ENCODE measurements around the gene ZNF529. TPM values are rescaled to one million over a fixed set of nuclear protein-coding genes. Genes with fewer than 3 reads are reported as not detected.

Gene ZNF529
- total RNA-seq, 1 donor from 2014 or later: 10.6 TPM

DNA sequence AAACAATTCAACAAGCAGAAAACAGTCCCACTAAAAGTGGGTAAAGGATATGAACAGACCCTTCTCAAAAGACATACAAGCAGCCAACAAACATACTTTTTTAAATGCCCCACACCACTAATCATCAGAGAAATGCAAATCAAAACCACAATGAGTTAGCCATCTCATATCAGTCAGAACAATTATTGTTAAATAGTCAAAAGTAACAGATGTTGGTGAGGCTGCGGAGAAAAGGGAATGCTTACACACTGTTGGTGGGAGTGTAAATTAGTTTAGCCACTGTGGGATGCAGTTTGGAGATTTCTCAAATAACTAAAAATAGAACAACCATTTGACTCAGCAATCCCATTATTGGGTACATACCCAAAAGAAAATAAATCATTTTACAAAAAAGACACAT is 8.7 kb downstream of the ZNF529 start:
- intact Hi-C loops (cut with DNase I): no loop called here
- H3K27ac ChIP-seq: no peak overlapping the region
- peaks cover 17% of the 10 kb centered on the region for H3K36me3 ChIP-seq
- no peak for ATAC-seq
- no peak overlapping the region for H3K4me3 ChIP-seq
- no peaks in the 10 kb centered on the region for H3K4me1 ChIP-seq
- no peak for DNase-seq
- H3K27me3 ChIP-seq (ENCODE audit: low read depth): no peaks in the 10 kb centered on the region
- TF ChIP-seq, protein P1, sequence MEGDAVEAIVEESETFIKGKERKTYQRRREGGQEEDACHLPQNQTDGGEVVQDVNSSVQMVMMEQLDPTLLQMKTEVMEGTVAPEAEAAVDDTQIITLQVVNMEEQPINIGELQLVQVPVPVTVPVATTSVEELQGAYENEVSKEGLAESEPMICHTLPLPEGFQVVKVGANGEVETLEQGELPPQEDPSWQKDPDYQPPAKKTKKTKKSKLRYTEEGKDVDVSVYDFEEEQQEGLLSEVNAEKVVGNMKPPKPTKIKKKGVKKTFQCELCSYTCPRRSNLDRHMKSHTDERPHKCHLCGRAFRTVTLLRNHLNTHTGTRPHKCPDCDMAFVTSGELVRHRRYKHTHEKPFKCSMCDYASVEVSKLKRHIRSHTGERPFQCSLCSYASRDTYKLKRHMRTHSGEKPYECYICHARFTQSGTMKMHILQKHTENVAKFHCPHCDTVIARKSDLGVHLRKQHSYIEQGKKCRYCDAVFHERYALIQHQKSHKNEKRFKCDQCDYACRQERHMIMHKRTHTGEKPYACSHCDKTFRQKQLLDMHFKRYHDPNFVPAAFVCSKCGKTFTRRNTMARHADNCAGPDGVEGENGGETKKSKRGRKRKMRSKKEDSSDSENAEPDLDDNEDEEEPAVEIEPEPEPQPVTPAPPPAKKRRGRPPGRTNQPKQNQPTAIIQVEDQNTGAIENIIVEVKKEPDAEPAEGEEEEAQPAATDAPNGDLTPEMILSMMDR (IDR thresholded peaks at IDR 0.05): no peak
- H3K9me3 ChIP-seq: peaks cover 99% of the 10 kb centered on the region

DNA sequence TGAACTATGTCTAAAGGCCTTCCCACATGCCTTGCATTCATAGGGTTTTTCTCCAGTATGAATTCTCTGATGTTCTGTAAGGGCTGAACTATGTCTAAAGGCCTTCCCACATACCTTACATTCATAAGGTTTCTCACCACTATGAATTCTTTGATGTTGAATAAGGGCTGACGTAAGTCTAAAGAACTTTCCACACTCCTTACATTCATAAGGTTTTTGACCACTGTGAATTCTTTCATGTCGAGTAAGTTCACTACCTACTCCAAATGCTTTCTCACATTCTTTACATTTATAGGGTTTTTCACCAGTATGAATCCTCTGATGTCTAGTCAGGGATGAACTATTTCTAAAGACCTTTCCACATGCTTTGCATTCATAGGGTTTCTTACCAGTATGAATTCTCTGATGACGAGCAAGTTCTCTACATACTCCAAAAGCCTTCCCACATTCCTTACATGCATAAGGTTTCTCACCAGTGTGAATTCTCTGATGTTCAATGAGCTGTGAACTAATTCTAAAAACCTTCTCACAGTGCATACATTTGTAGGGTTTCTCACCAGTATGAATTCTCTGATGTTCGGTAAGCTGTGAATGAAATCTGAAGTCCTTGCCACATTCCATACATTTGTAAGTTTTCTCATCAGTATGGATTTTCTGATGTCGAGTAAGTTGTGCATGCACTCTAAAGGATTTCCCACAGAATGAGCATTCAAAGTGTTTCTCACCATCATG is 25.9 kb downstream of the ZNF529 start:
- no peak for ATAC-seq
- TF ChIP-seq, protein P1 (IDR thresholded peaks at IDR 0.05): no peak
- intact Hi-C loops (cut with DNase I): no loop called here
- H3K4me3 ChIP-seq: no peak overlapping the region
- H3K27me3 ChIP-seq (ENCODE audit: low read depth): no peaks in the 10 kb centered on the region
- no peak overlapping the region for H3K27ac ChIP-seq
- H3K9me3 ChIP-seq: peaks cover 100% of the 10 kb centered on the region
- DNase-seq: no peak
- H3K4me1 ChIP-seq: no peaks in the 10 kb centered on the region
- peaks cover 36% of the 10 kb centered on the region for H3K36me3 ChIP-seq

DNA sequence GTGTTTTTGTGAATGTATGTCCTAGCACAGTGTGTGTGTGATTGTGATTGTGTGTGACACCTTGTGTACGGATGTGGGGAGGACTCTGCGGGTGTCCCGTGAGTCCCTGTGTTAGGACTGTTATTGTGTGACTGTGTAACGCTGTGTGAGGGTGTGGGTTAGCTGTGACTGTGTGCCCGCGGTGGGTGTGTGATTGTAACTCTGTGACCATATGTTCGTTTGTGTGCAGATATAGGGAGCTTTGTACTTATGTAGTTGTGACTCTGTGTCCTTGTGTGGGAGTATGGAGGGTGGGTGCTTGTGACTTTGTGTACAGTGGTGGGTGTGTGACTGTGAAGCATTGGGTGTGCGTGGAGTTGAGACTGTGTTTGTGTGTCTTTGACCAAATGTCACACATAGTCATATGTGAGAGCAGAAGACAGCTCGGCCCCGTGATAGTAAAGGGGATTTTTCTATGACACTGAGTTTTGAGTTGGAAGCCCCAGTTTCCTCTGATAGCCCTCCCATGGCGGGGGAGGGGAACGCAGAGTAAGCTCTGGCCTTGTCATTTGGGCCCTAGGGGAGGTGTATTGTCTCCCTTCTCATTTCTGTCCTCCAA is 44.1 kb downstream of the ZNF529 start:
- H3K36me3 ChIP-seq: peaks cover 6% of the 10 kb centered on the region
- peak overlapping the region; percentile 91 for H3K27ac ChIP-seq
- peaks cover 61% of the 10 kb centered on the region for H3K9me3 ChIP-seq
- peak overlapping the region; percentile 77 for H3K4me3 ChIP-seq
- TF ChIP-seq, protein P1 (IDR thresholded peaks at IDR 0.05): no peak
- ATAC-seq: peak; percentile 16 to 40
- DNase-seq: no peak
- H3K27me3 ChIP-seq (ENCODE audit: low read depth): no peaks in the 10 kb centered on the region
- peaks cover 19% of the 10 kb centered on the region for H3K4me1 ChIP-seq
- intact Hi-C loops (cut with DNase I): no loop called here

DNA sequence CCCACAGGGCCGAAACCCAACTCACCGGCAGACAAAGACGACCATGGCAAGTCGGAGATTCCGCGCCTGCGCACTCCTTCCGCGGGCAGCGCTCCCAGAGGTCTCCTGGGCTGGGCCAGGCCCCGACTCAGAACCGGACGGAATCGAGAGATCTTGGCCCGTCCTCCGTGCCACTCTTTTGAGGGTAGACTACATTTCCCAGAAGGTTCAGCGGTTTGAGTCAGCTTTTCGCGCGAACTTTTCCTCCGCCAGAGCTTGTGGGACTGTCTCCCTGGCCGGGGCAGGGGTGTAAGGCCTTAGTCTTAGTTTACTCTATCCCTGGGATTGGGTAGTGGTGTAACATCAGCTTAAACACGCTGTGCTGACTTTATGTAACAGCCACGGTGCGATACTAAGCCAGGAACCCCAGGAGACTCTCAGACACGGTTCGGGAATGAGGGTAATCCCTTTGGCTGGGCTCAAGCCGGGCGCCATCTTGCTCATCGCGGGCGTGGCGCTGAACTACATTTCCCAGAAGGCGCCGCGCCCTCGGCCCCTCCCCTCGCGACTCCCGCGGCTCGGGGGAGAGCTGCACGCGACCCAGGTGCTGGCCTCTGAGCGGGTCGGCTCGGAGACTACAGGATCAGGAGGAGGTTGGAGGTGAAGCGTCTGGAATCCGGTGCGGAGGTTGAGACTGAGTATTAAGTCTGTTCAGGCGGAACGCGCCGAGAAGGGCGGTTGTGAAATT is 44.7 kb downstream of the ZNF529 start, which contains the start of gene ZNF260:
Gene ZNF260 (minus strand): TSS at position 78 of the 727 bp plus-strand sequence. CDS start 13,033 bp downstream, outside the sequence.
- intact Hi-C loops (cut with DNase I): no loop called here
- ATAC-seq: peak; percentile 99
- TF ChIP-seq, protein P1 (IDR thresholded peaks at IDR 0.05): no peak
- Histone ChIP-seq H3K36me3 (peaks cover 6% of the 10 kb centered on the region), H3K27me3 (ENCODE audit: low read depth) (no peaks in the 10 kb centered on the region), H3K27ac (peak within 1 kb of the TSS; percentile 91), H3K9me3 (peaks cover 59% of the 10 kb centered on the region), H3K4me1 (peaks cover 19% of the 10 kb centered on the region), H3K4me3 (peak within 1 kb of the TSS; percentile 77)
- DNase-seq: peak; percentile 97

DNA sequence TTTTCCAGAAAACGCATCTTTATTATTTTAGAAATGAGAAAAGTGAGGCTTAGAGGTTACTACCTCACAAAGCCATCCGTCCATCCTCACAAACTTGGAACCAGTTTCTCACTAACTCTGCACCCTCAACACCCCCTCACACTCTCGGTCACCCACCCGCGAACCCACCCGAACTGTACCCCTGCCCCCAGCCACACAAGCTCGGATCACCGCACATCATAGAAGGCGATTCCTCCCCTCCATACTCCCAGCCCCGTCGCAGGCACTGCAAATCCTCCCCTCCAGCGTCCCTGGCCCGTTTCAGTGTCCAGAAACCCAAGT is 45.3 kb downstream of the ZNF529 start:
- Histone ChIP-seq H3K4me1 (peaks cover 19% of the 10 kb centered on the region), H3K27me3 (ENCODE audit: low read depth) (no peaks in the 10 kb centered on the region), H3K9me3 (peaks cover 59% of the 10 kb centered on the region), H3K36me3 (peaks cover 6% of the 10 kb centered on the region), H3K27ac (peak overlapping the region; percentile 91), H3K4me3 (peak overlapping the region; percentile 77)
- ATAC-seq (peak in 1 of 2 donors; percentile 37), DNase-seq (no peak)
- TF ChIP-seq, protein P1 (IDR thresholded peaks at IDR 0.05): no peak
- intact Hi-C loops (cut with DNase I): no loop called here

All from lower lobe of right lung (tissue), 2 donors.